Loucy (cell line): ENCODE data around the gene PHKB.

Experiments used
- H2AFZ ChIP-seq: fragments of 200-600 bp; sonication (generic); 2 replicates; pipeline ENCODE4 v1.6.0; 2016; ENCODE audit warnings: antibody characterized with exemption, mild to moderate bottlenecking, low read length, moderate library complexity
- H3F3A ChIP-seq: fragments of 200-600 bp; 2 replicates; pipeline ENCODE4 v1.6.0; 2016; ENCODE audit warnings: antibody characterized with exemption, low read depth, mild to moderate bottlenecking
- H3K27me3 ChIP-seq: fragments of 200-600 bp; sonication (generic); 2 replicates; pipeline ENCODE4 v1.6.1; 2014; ENCODE audit warnings: low read length, mild to moderate bottlenecking; ENCODE audit not compliant: insufficient read depth, poor library complexity, severe bottlenecking
- H3K36me3 ChIP-seq: fragments of 200-600 bp; sonication (generic); 2 replicates; pipeline ENCODE4 v1.6.1; 2016; ENCODE audit warnings: low read length; ENCODE audit not compliant: insufficient read depth
- H3K4me1 ChIP-seq: fragments of 200-600 bp; sonication (generic); 2 replicates; pipeline ENCODE4 v1.5.1; 2014; ENCODE audit warnings: low read length, mild to moderate bottlenecking; ENCODE audit not compliant: insufficient read depth, poor library complexity, severe bottlenecking
- H3K4me2 ChIP-seq: fragments of 200-600 bp; sonication (generic); 2 replicates; pipeline ENCODE4 v1.6.0; 2014; ENCODE audit warnings: antibody characterized with exemption, low read length, low read depth, mild to moderate bottlenecking; ENCODE audit not compliant: poor library complexity, severe bottlenecking
- H3K4me3 ChIP-seq: fragments of 200-600 bp; sonication (generic); 2 replicates; pipeline ENCODE4 v1.5.1; 2014; ENCODE audit warnings: low read length, mild to moderate bottlenecking, mixed read lengths; ENCODE audit not compliant: poor library complexity, severe bottlenecking
- H3K79me2 ChIP-seq: fragments of 200-600 bp; sonication (generic); 2 replicates; pipeline ENCODE4 v1.6.1; 2014; ENCODE audit warnings: low read length; ENCODE audit not compliant: insufficient read depth
- H3K9ac ChIP-seq: fragments of 200-600 bp; sonication (generic); 2 replicates; pipeline ENCODE4 v1.6.0; 2014; ENCODE audit warnings: mild to moderate bottlenecking, low read depth, low read length, moderate library complexity; ENCODE audit not compliant: poor library complexity, severe bottlenecking
- H3K9me2 ChIP-seq: fragments of 200-600 bp; sonication (generic); replicated peaks from 2 replicates; pipeline ENCODE4 v1.6.1; 2016; ENCODE audit warnings: low read depth, low read length, mixed read lengths
- H3K9me3 ChIP-seq: fragments of 200-600 bp; sonication (generic); 2 replicates; pipeline ENCODE4 v1.6.1; 2014; ENCODE audit warnings: mild to moderate bottlenecking, antibody characterized with exemption, low read length, low read depth; ENCODE audit not compliant: insufficient read depth
- H4K20me1 ChIP-seq: fragments of 200-600 bp; sonication (generic); 2 replicates; pipeline ENCODE4 v1.6.0; 2014; ENCODE audit warnings: antibody characterized with exemption, low read length, mild to moderate bottlenecking; ENCODE audit not compliant: insufficient read depth, poor library complexity, severe bottlenecking
- EZH2phosphoT487 ChIP-seq: fragments of 200-600 bp; IDR thresholded peaks from 2 replicates; pipeline ENCODE4 v1.6.1; 2018; ENCODE audit warnings: antibody characterized with exemption, mild to moderate bottlenecking, moderate library complexity, borderline replicate concordance
- TF ChIP-seq, protein P1 (sequence below): fragments of 200-600 bp; sonication (generic); conservative IDR thresholded peaks from 2 replicates; pipeline ENCODE4 v1.5.1; 2014; ENCODE audit warnings: mild to moderate bottlenecking, antibody characterized with exemption, low read length

Gene PHKB

GRCh38 chr16:47458331-47458730, 2.8 kb upstream of the PHKB start:
- Histone ChIP-seq H2AFZ (no peak overlapping the region), H3K4me1 (peaks cover 42% of the 10 kb centered on the region), H3K4me3 (peak overlapping the region; percentile 88), H3K9ac (peak overlapping the region; percentile 96), H3K79me2 (peaks cover 65% of the 10 kb centered on the region), H3K27me3 (no peaks in the 10 kb centered on the region), H4K20me1 (no peaks in the 10 kb centered on the region), H3K9me3 (no peaks in the 10 kb centered on the region), H3K9me2 (no peaks in the 10 kb centered on the region), H3F3A (no peaks in the 10 kb centered on the region), H3K36me3 (peaks cover 3% of the 10 kb centered on the region; the same call in 1 of the 2 replicates), H3K4me2 (peak overlapping the region; percentile 98)
- TF ChIP-seq, protein P1, sequence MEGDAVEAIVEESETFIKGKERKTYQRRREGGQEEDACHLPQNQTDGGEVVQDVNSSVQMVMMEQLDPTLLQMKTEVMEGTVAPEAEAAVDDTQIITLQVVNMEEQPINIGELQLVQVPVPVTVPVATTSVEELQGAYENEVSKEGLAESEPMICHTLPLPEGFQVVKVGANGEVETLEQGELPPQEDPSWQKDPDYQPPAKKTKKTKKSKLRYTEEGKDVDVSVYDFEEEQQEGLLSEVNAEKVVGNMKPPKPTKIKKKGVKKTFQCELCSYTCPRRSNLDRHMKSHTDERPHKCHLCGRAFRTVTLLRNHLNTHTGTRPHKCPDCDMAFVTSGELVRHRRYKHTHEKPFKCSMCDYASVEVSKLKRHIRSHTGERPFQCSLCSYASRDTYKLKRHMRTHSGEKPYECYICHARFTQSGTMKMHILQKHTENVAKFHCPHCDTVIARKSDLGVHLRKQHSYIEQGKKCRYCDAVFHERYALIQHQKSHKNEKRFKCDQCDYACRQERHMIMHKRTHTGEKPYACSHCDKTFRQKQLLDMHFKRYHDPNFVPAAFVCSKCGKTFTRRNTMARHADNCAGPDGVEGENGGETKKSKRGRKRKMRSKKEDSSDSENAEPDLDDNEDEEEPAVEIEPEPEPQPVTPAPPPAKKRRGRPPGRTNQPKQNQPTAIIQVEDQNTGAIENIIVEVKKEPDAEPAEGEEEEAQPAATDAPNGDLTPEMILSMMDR = no peak
- no peak for TF ChIP-seq EZH2phosphoT487

GRCh38 chr16:47459603-47460002, 1.5 kb upstream of the PHKB start:
- Histone ChIP-seq H3K36me3 (no peaks in the 10 kb centered on the region), H3K9ac (peak overlapping the region; percentile 96), H4K20me1 (no peaks in the 10 kb centered on the region), H3K9me3 (no peaks in the 10 kb centered on the region), H3K4me3 (peak overlapping the region; percentile 88), H3F3A (no peaks in the 10 kb centered on the region), H3K4me1 (peaks cover 54% of the 10 kb centered on the region), H3K79me2 (peaks cover 78% of the 10 kb centered on the region), H3K4me2 (peak overlapping the region; percentile 98), H3K9me2 (no peaks in the 10 kb centered on the region), H2AFZ (no peak overlapping the region), H3K27me3 (no peaks in the 10 kb centered on the region)
- TF ChIP-seq, protein P1 = no peak
- TF ChIP-seq EZH2phosphoT487 = no peak

DNA sequence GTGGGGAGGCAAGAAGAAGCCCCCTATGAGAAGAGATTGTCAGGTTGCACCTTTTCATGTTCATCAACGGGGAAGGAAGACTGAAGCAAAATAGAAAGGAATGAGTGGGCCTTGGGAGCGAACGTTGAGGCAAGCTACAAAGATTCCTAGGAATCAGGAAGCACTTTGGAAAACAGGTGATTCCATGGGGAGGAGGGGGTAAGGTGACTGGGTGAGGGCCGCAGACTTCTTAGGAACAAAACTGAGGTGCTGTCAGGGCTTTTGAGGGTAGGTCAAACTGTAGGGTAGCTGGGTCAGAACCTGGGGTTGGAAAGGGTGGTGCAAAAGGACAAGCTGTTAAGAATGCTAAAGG, 796 bp upstream of the PHKB start:
- Histone ChIP-seq H4K20me1 (no peaks in the 10 kb centered on the region), H3K9me2 (no peaks in the 10 kb centered on the region), H3K4me1 (peaks cover 56% of the 10 kb centered on the region), H3K4me3 (peak overlapping the region; percentile 88), H3K9ac (peak overlapping the region; percentile 96), H3K27me3 (no peaks in the 10 kb centered on the region), H3K9me3 (no peaks in the 10 kb centered on the region), H3F3A (no peaks in the 10 kb centered on the region), H3K36me3 (no peaks in the 10 kb centered on the region), H3K79me2 (peaks cover 78% of the 10 kb centered on the region), H3K4me2 (peak overlapping the region; percentile 98), H2AFZ (peak overlapping the region; percentile 91)
- TF ChIP-seq, protein P1 = no peak
- no peak for TF ChIP-seq EZH2phosphoT487
